LHCN-M2 (cell line): ENCODE data around the gene SP100. TPM values are rescaled to one million over a fixed set of nuclear protein-coding genes. Genes with fewer than 3 reads are reported as not detected.

Source experiments
- total RNA-seq: library from RNA; depleted of rRNA; stranded (reverse); fragments of >200 nt; gene quantifications from 2 replicates; pipeline ENCODE4 v1.2.3, GENCODE V29; 2014; rRNA removed

The SP100 gene
- total RNA-seq, 1 experiment from 2014 or later, result 67.5 TPM

Other genes with a start within 250 kb of the SP100 start
- 12.6 and 20.8 TPM in 2 replicates for gene SP110, start 196.2 kb upstream of the SP100 start, total RNA-seq
- 0.34 TPM in 1 of 2 replicates, not detected in the other for gene SP140, start 190.5 kb upstream of the SP100 start, total RNA-seq
- gene SP140L, start 89.0 kb upstream of the SP100 start, total RNA-seq, result 10.8 and 25.4 TPM in 2 replicates